HCT116 (cell line): ENCODE results near the gene HIC1.

Source experiments
- EZH2phosphoT487 ChIP-seq: fragments of 200-600 bp; IDR thresholded peaks from 2 replicates; pipeline ENCODE4 v1.6.1; 2018; ENCODE audit warnings: antibody characterized with exemption, borderline replicate concordance
- FOSL1 ChIP-seq: IDR thresholded peaks from 2 replicates; pipeline ENCODE4 v1.6.1; 2012; ENCODE audit warnings: low read depth
- POLR2A ChIP-seq: IDR thresholded peaks from 2 replicates; pipeline ENCODE4 v1.7.0; 2011; ENCODE audit warnings: borderline replicate concordance; ENCODE audit not compliant: insufficient read depth, insufficient read length; ENCODE audit errors: extremely low read depth
- POLR2AphosphoS5 ChIP-seq: IDR thresholded peaks from 2 replicates; pipeline ENCODE4 v1.6.1; 2011; ENCODE audit warnings: mild to moderate bottlenecking, low read depth, low read length, moderate library complexity
- RAD21 ChIP-seq: IDR thresholded peaks from 2 replicates; pipeline ENCODE4 v1.6.1; 2012; ENCODE audit warnings: low read depth, mild to moderate bottlenecking
- SP1 ChIP-seq: IDR thresholded peaks from 2 replicates; pipeline ENCODE4 v1.6.1; 2012; ENCODE audit warnings: low read depth
- TCF7L2 ChIP-seq: IDR thresholded peaks from 2 replicates; pipeline ENCODE4 v1.7.0; 2011; ENCODE audit warnings: borderline replicate concordance, inconsistent platforms; ENCODE audit not compliant: insufficient read depth, insufficient read length; ENCODE audit errors: extremely low read depth
- ZBTB33 ChIP-seq: IDR thresholded peaks from 2 replicates; pipeline ENCODE4 v1.6.1; 2011; ENCODE audit warnings: mild to moderate bottlenecking, low read length, moderate library complexity; ENCODE audit not compliant: insufficient replicate concordance; ENCODE audit errors: extremely low read depth
- ZNF274 ChIP-seq: fragments of 200-500 bp; sonication (Bioruptor generic); IDR thresholded peaks from 2 replicates; pipeline ENCODE4 v1.6.1; 2014; ENCODE audit warnings: mild to moderate bottlenecking, low read depth, low read length, inconsistent platforms
- TF ChIP-seq, protein P1 (sequence below), 3 experiments: fragments of 200-600 bp in 1 of 3; sonication (generic) in 1 of 3; IDR thresholded peaks in 2 of 3; conservative IDR thresholded peaks in 1 of 3; 2 replicates each; pipeline ENCODE4 v1.5.1; 2012 to 2017; ENCODE audit warnings: low read depth in 2 of 3, low read length in 2 of 3, antibody characterized with exemption in 1 of 3, borderline replicate concordance in 1 of 3, control low read depth in 1 of 3, mild to moderate bottlenecking in 1 of 3, mixed read lengths in 1 of 3, mixed run types in 1 of 3, moderate library complexity in 1 of 3; ENCODE audit not compliant: insufficient read depth in 1 of 3
- TF ChIP-seq, protein P2 (sequence below): IDR thresholded peaks from 2 replicates; pipeline ENCODE4 v1.6.1; 2012
- TF ChIP-seq, protein P3 (sequence below): IDR thresholded peaks from 2 replicates; pipeline ENCODE4 v1.6.1; 2012; ENCODE audit warnings: low read depth

GRCh38 chr17:2060385-2060658 is 5.4 kb downstream of the HIC1 start:
- no peak for TF ChIP-seq SP1
- TF ChIP-seq, protein P1, sequence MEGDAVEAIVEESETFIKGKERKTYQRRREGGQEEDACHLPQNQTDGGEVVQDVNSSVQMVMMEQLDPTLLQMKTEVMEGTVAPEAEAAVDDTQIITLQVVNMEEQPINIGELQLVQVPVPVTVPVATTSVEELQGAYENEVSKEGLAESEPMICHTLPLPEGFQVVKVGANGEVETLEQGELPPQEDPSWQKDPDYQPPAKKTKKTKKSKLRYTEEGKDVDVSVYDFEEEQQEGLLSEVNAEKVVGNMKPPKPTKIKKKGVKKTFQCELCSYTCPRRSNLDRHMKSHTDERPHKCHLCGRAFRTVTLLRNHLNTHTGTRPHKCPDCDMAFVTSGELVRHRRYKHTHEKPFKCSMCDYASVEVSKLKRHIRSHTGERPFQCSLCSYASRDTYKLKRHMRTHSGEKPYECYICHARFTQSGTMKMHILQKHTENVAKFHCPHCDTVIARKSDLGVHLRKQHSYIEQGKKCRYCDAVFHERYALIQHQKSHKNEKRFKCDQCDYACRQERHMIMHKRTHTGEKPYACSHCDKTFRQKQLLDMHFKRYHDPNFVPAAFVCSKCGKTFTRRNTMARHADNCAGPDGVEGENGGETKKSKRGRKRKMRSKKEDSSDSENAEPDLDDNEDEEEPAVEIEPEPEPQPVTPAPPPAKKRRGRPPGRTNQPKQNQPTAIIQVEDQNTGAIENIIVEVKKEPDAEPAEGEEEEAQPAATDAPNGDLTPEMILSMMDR (IDR thresholded peaks at IDR 0.05 in 2 of 3, conservative IDR thresholded peaks at IDR 0.05 in 1 of 3; ENCODE audit: borderline replicate concordance in 1 of 3, insufficient read depth in 1 of 3, low read depth in 2 of 3, low read length in 2 of 3) = no peak
- no peak for TF ChIP-seq TCF7L2
- no peak for TF ChIP-seq ZNF274
- TF ChIP-seq, protein P2, sequence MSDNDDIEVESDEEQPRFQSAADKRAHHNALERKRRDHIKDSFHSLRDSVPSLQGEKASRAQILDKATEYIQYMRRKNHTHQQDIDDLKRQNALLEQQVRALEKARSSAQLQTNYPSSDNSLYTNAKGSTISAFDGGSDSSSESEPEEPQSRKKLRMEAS = no peak
- TF ChIP-seq, protein P3, sequence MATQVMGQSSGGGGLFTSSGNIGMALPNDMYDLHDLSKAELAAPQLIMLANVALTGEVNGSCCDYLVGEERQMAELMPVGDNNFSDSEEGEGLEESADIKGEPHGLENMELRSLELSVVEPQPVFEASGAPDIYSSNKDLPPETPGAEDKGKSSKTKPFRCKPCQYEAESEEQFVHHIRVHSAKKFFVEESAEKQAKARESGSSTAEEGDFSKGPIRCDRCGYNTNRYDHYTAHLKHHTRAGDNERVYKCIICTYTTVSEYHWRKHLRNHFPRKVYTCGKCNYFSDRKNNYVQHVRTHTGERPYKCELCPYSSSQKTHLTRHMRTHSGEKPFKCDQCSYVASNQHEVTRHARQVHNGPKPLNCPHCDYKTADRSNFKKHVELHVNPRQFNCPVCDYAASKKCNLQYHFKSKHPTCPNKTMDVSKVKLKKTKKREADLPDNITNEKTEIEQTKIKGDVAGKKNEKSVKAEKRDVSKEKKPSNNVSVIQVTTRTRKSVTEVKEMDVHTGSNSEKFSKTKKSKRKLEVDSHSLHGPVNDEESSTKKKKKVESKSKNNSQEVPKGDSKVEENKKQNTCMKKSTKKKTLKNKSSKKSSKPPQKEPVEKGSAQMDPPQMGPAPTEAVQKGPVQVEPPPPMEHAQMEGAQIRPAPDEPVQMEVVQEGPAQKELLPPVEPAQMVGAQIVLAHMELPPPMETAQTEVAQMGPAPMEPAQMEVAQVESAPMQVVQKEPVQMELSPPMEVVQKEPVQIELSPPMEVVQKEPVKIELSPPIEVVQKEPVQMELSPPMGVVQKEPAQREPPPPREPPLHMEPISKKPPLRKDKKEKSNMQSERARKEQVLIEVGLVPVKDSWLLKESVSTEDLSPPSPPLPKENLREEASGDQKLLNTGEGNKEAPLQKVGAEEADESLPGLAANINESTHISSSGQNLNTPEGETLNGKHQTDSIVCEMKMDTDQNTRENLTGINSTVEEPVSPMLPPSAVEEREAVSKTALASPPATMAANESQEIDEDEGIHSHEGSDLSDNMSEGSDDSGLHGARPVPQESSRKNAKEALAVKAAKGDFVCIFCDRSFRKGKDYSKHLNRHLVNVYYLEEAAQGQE = no peak
- no peak for TF ChIP-seq POLR2A
- no peak for TF ChIP-seq POLR2AphosphoS5
- no peak for TF ChIP-seq EZH2phosphoT487
- no peak for TF ChIP-seq RAD21
- TF ChIP-seq ZBTB33 = no peak
- no peak for TF ChIP-seq FOSL1
